ENCODE data around the gene SH2D4B.
A peak's percentile ranks its signal among the peaks of the same experiment; 100 is the strongest.

Gene SH2D4B

DNA sequence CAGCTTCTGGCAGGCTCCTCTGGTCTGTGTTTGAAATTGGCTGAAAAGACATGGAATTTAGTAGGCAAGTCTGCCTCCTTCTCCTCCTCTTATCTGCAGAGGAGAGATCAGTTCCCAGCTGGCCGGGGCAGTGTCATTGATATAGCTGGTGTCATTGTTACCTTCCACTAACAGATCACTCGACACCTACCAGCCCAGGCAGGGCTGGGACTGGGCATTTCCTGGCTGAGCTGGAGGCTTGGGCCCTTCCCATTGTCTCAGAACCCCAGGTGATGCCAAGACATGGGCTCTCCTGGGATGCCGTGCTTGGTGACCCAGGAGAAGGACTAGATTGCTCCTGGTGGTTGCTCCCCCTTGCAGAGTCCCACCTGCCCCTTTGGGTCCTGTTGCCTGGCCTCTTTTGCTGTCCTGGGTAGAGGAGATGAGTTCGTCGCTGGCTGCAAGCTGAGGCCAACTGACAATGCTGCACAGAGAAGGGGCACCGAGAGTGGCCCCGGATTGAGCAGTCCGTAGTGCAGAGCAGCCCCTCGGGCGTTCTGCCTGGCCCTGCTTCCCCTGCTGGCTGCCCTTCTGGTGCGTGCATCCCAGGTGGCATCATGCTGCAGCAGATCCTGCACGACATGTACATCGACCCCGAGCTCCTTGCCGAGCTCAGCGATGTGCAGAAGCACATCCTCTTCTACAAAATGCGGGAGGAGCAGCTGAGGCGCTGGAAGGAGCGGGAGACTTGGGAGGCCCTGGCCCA, at the start of gene SH2D4B:
SH2D4B (plus strand) TSS at position 167 of the 745 bp plus-strand sequence; CDS start at position 597, 430 bp downstream.
- peak in 3 of 42 donors; percentile 4 to 34 (median 27) for DNase-seq
- intact Hi-C loops (cut with DNase I) = no loop called here

DNA sequence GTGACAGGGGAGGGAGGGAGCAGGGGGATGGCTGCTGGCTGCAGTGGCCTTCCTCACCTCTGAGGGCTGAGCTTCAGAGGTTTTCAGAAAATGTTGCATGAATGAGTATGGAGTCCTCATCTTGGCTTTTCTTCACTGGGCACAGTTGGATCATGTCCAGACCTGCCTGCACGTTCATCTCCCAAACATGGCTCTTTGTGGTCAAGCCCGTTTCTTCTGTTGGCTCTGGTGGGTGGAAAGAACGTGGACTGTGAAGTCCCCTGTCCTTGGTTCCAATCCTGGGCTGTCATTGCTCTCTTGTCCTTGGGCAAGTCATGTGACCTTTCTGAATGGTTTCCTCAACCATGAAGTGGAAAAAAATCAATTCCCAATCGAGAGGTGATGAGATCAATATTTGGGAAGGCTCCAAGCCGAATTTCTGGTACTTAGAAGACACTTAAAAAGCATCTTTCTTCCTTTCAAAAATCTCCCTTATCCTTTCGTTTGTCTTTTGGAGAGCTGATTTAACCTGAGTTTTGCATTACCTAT, 49.1 kb upstream of the SH2D4B start:
- intact Hi-C loops (cut with DNase I) = no loop called here
- DNase-seq = peak in 1 of 42 donors; percentile 15

DNA sequence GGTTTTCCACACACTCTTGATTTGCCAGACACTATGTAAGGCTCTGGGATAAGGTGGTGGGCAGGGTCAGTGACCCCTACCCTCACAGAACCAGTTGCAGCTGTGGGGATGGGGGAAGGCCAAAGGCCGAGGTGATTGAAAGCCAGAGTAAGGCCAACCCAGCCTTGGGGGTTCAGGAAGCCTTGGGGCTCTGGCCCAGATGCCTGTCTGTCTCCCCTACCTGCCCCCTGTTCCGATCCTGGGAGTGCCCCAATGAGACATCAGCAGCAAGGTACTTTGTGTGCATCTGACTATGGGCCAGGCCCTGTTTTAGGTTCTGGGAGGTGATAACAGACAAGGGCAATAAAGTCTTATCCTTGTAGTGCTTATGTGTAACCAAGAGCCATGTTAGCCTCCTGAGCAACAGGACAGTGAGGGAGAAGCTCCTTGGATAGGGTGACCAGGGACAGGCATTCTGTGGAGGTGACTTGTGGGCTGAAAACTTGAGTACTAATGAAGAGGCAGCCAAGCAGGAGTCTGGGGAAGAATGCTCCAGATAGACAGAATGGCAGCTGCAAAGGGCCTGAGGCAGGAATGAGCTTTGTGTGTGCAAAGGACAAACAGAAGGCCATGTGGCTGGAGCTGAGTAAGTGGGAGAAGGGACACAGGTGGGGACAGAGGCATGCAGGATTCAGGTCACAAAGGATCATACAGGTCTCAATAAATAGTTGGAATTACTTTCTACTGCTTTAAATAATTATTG, 48.2 kb upstream of the SH2D4B start:
- intact Hi-C loops (cut with DNase I) = no loop called here
- peak in 1 of 42 donors; percentile 13 for DNase-seq

- intact Hi-C loops (cut with DNase I) = no loop called here
- DNase-seq = peak in 13 of 42 donors; percentile 32 to 74 (median 47)
These were observed 46.2 kb upstream of the SH2D4B start for GRCh38 chr10:80491251-80492102.

DNA sequence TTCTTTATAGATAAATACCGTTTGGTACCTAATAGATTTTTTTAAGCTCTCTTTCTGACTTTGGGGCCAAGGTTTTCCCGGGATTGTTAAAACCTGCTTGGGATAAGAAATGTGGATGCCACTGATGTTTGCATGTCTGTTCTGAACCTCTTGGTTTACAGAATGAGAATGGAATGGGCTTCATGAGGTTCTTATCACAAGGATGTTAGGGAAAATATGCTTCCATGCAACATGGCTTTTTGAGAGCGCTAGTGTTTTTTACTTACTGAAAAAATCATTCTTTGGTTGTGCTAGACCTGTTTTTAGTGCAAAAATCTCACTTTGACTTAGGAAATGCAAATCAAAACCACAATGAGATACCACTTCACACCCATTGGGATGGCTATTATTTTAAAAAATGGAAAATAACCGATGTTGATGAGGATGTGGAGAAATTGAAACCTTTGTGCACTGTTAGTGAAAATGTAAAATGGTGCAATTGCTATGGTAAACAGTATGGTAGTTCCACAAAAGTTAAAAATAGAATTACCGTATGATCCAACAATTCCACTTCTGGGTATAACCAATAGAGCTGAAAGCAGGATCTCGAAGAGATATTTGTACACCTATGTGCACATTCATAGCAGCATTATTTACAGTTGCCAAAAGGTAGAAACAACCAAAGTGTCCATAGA, 44.7 kb upstream of the SH2D4B start:
- DNase-seq = no peak
- intact Hi-C loops (cut with DNase I) = no loop called here

DNA sequence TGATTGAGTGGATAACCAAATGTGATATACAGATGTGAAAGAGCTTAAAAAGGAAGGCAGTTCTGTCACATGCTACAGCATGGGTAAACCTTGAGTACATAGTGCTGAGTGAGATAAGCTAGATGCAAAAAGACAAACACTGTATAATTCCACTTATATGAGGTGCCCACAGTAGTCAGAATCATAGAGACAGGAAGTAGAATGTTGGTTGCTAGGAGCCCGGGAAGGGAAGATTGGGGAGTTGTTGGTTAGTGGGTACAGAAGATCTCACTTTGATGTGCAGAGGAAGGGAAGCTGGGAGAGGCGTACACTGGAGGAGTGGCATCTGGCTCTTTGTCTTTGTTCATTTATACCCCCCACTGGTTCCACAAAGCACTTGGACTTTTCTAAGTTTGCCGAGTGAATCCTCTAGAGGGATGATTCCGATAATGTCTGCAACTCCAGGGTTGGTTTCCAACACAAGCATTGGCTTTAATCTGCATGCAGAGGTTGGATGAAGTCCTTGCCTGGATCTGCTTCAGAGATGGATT, 44.1 kb upstream of the SH2D4B start:
- intact Hi-C loops (cut with DNase I) = no loop called here
- peak in 2 of 42 donors; percentile 15 to 19 for DNase-seq

- intact Hi-C loops (cut with DNase I) = no loop called here
- DNase-seq = no peak
These were observed 41.0 kb upstream of the SH2D4B start for GRCh38 chr10:80496555-80497172.

DNA sequence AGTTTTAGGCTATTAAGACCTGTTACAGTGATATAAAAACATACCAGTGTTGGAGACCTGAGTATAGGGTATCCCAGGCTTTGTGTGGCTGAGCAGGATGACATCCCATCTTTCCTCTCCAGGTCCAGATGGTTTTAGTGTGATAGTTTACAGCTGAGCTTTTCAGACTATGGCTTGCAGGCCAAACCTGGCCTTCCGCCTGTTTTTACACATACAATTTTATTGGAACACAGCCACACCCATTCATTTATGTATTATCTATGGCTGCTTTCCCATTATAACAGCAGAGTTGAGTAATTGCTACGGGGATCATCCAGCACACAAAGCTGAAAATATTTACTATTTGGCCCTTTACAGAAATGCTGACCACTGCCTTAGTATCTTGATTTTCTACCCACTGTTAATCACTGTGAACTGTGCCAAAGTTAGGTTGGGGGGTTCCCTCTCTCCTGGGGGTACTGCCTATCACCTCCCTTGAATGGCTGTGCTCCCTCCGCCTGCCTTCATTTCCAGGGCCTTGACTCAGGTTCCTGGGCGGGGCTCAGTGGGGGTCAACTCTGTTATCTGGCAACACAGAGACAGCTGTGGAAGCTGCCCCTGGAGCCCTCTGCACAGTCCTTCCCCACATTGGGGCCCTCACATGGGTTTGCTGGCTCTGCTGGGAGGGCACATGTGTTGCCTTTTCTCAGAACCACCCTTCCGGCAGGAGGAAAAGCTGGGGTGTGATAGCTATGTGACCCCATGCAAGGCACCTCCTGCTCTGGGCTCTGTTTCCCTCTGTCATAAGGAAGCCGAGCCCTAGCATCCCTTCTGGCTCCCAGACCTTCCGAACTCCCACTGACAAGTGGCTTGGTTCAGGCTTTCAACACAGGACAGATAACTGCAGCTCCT, 40.3 kb upstream of the SH2D4B start:
- peak in 8 of 42 donors; percentile 12 to 54 (median 30) for DNase-seq
- intact Hi-C loops (cut with DNase I) = no loop called here

GRCh38 chr10:80498078-80498832, 39.4 kb upstream of the SH2D4B start:
- intact Hi-C loops (cut with DNase I) = no loop called here
- peak in 1 of 42 donors; percentile 27 for DNase-seq

GRCh38 chr10:80498833-80499741, 38.6 kb upstream of the SH2D4B start:
- intact Hi-C loops (cut with DNase I) = no loop called here
- peak in 41 of 42 donors; percentile 31 to 91 (median 63) for DNase-seq

DNA sequence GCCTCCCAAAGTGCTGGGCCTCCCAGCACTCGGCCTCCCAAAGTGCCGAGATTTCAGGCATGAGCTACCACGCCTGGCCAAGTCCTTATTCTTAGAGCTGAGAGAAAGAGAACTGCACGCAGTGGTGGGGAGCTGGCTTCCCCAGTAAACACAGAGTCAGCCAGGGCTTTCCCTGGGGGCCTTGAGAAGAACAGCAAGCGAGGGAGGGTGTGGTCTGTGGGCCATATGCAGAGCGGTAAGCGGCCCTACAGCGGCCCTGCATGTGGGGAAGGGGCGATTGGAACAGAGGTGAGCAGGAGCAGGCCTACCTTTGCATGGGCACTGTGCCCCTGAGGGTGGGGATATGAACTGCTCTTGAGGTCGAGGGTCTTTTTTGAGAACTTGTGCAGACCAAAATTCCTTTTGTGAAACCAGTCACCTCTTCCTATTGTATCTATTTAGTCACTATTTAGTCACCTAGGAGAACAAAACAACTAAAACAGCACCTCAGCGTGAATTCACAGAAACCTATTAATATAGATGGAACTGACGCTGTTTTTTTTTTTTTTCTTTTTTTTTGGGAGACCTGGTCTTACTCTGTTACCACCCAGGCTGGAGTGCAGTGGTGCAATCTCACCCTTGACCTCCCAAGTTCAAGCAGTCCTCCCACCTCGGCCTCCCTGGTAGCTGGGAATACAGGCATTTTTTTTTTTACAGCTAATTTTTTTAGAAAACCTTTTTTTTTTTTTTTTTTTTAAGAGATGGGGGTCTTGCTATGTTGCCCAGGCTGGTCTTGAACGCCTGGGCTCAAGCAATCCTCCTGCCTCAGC, 36.9 kb upstream of the SH2D4B start:
- intact Hi-C loops (cut with DNase I) = no loop called here
- peak in 4 of 42 donors; percentile 15 to 42 (median 31) for DNase-seq

DNA sequence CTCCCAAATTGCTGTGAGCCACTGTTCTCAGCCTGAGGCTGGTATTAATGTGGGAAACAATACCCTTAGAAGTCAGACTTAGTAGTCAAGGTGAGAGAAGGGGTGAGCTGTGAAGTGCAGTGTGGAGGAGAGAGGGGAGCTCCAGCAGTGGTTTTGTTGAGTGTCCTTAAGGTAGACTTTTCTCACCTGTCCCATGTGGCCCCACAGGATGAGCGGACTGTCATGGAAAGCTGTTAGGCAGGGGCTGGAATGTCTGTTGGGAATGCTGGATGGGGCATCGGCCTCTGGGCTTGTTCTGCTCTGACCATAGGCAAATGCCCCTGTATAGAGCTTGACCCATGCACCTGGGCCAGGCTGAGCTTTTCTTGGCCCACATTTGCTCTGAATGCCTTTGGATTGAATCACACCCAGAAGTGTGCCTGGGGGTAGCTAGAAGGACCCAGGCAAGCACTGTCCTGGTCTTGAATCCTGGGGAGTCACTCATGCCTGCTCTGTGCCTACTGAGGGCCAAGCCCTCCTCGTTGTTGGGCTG, 36.3 kb upstream of the SH2D4B start:
- peak in 2 of 42 donors; percentile 15 to 30 for DNase-seq
- intact Hi-C loops (cut with DNase I) = no loop called here

GRCh38 chr10:80501913-80502521, 35.7 kb upstream of the SH2D4B start:
- intact Hi-C loops (cut with DNase I) = no loop called here
- peak in 2 of 42 donors; percentile 21 to 26 for DNase-seq

Data from head of caudate nucleus (tissue), 42 donors.